OCI-LY3 (cell line): ENCODE measurements around the gene ARID3A.

Experiments
- EZH2phosphoT487 ChIP-seq: fragments of 200-600 bp; shearing (Covaris generic); IDR thresholded peaks from 2 replicates; pipeline ENCODE4 v1.6.1; 2018; ENCODE audit warnings: antibody characterized with exemption, mixed run types, low read depth
- TF ChIP-seq, protein P1 (sequence below): fragments of 200-600, 300-600 bp; sonication (generic); IDR thresholded peaks from 2 replicates; pipeline ENCODE4 v1.5.1; 2014; ENCODE audit warnings: antibody characterized with exemption, low read length, low read depth

DNA sequence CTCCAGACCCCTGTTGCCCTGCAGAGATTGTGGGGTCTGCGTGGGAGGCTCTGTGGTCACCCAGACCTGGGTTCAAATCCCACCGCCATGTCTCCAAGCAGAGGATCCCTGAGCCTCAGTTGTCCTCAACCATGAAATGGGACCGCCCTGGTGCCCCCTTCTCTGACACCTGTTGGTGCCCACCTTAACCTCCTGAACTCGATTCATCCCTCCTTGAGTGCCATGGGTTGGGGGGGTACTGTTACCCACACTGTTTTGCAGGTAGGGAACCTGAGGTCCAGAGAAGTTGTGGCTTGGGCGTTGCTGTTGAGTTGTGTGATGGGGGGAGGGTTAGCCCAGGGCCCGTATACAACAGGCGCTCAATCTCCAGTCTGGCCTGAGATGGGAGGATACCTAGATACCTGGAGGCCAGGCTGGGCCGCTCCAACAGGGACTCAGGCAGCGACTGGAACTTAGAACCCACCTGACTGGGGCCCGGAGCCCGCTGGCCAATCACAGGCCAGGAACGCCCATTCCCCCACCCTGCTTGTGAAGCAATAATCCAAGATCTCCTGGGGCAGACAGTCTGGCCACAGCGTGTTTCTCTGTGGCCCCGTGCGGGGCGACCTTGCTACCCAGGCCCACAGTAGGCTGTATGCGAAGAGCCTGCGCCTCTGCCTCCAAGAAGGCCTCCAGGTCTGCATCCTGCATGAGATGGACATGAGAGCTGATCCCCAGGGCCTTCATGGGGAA lies 2.8 kb downstream of the ARID3A start:
- TF ChIP-seq, protein P1, sequence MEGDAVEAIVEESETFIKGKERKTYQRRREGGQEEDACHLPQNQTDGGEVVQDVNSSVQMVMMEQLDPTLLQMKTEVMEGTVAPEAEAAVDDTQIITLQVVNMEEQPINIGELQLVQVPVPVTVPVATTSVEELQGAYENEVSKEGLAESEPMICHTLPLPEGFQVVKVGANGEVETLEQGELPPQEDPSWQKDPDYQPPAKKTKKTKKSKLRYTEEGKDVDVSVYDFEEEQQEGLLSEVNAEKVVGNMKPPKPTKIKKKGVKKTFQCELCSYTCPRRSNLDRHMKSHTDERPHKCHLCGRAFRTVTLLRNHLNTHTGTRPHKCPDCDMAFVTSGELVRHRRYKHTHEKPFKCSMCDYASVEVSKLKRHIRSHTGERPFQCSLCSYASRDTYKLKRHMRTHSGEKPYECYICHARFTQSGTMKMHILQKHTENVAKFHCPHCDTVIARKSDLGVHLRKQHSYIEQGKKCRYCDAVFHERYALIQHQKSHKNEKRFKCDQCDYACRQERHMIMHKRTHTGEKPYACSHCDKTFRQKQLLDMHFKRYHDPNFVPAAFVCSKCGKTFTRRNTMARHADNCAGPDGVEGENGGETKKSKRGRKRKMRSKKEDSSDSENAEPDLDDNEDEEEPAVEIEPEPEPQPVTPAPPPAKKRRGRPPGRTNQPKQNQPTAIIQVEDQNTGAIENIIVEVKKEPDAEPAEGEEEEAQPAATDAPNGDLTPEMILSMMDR = no peak
- no peak for TF ChIP-seq EZH2phosphoT487
